Neural cell (in vitro differentiated cells): ENCODE measurements around the gene PTCD2. TPM values are rescaled to one million over a fixed set of nuclear protein-coding genes. Genes with fewer than 3 reads are reported as not detected.
A peak's percentile ranks its signal among the peaks of the same experiment; 100 is the strongest.

Source experiments
- H2AFZ ChIP-seq: fragments of 200-600, 300-800 bp; sonication (generic), shearing (Covaris generic); 2 replicates; pipeline ENCODE4 v1.6.0; 2014; ENCODE audit warnings: low read depth, mild to moderate bottlenecking, antibody characterized with exemption, low read length, moderate library complexity
- H3F3A ChIP-seq: fragments of 200-600 bp; shearing (Covaris generic); 2 replicates; pipeline ENCODE4 v1.6.1; 2016; ENCODE audit warnings: mild to moderate bottlenecking, moderate library complexity, mixed read lengths, antibody characterized with exemption, low read length; ENCODE audit not compliant: insufficient read depth, poor library complexity, severe bottlenecking
- H3K27ac ChIP-seq: fragments of 200-600, 300-800 bp; sonication (generic), shearing (Covaris generic); 2 replicates; pipeline ENCODE4 v1.5.1; 2014; ENCODE audit warnings: mild to moderate bottlenecking, low read length, moderate library complexity
- H3K27me3 ChIP-seq: fragments of 300-800, 200-600 bp; sonication (generic), shearing (Covaris generic); 2 replicates; pipeline ENCODE4 v1.6.0; 2014; ENCODE audit warnings: mild to moderate bottlenecking, low read depth, low read length, moderate library complexity; ENCODE audit not compliant: insufficient read depth
- H3K36me3 ChIP-seq: fragments of 300-800, 200-600 bp; sonication (generic), shearing (Covaris generic); 2 replicates; pipeline ENCODE4 v1.5.1; 2014; ENCODE audit warnings: mild to moderate bottlenecking, antibody characterized with exemption, low read length, moderate library complexity; ENCODE audit not compliant: insufficient read depth
- H3K4me2 ChIP-seq: fragments of 300-800, 200-600 bp; sonication (generic), shearing (Covaris generic); 2 replicates; pipeline ENCODE4 v1.6.0; 2014; ENCODE audit warnings: mild to moderate bottlenecking, low read length
- H3K4me3 ChIP-seq: fragments of 300-800, 200-600 bp; sonication (generic), shearing (Covaris generic); 2 replicates; pipeline ENCODE4 v1.5.1; 2014; ENCODE audit warnings: mild to moderate bottlenecking, low read length, moderate library complexity
- H3K79me2 ChIP-seq: fragments of 200-600 bp; shearing (Covaris generic); replicated peaks from 2 replicates; pipeline ENCODE4 v1.6.0; 2014; ENCODE audit warnings: mild to moderate bottlenecking, low read length, moderate library complexity; ENCODE audit not compliant: insufficient read depth
- H3K9ac ChIP-seq: fragments of 300-800, 200-600 bp; sonication (generic), shearing (Covaris generic); 2 replicates; pipeline ENCODE4 v1.6.1; 2016; ENCODE audit warnings: mild to moderate bottlenecking, low read length, mixed read lengths
- H3K9me2 ChIP-seq: fragments of 200-600 bp; shearing (Covaris generic); 2 replicates; pipeline ENCODE4 v1.6.1; 2016; ENCODE audit warnings: mild to moderate bottlenecking, low read length, mixed read lengths; ENCODE audit not compliant: insufficient read depth
- H3K9me3 ChIP-seq: fragments of 200-600, 300-800 bp; sonication (generic), shearing (Covaris generic); 2 replicates; pipeline ENCODE4 v1.6.1; 2016; ENCODE audit warnings: mild to moderate bottlenecking, mixed run types, low read length, moderate library complexity, mixed read lengths
- H4K20me1 ChIP-seq: fragments of 200-600 bp; shearing (Covaris generic); 2 replicates; pipeline ENCODE4 v1.6.1; 2016; ENCODE audit warnings: mild to moderate bottlenecking, mixed run types; ENCODE audit not compliant: insufficient read depth
- EP300 ChIP-seq: fragments of 450-650 bp; conservative IDR thresholded peaks from 2 replicates; pipeline ENCODE4 v1.6.1; 2014; ENCODE audit warnings: antibody characterized with exemption, mild to moderate bottlenecking, moderate library complexity; ENCODE audit not compliant: poor library complexity, severe bottlenecking
- EZH2 ChIP-seq: fragments of 200-600, 300-800 bp; shearing (Covaris generic), sonication (generic); IDR thresholded peaks from 2 replicates; pipeline ENCODE4 v1.6.1; 2014; ENCODE audit warnings: antibody characterized with exemption, low read length, borderline replicate concordance, mild to moderate bottlenecking; ENCODE audit not compliant: insufficient read depth, poor library complexity, severe bottlenecking
- MXI1 ChIP-seq: fragments of 450-650 bp; conservative IDR thresholded peaks from 2 replicates; pipeline ENCODE4 v1.6.1; 2014; ENCODE audit warnings: antibody characterized with exemption, mild to moderate bottlenecking; ENCODE audit not compliant: poor library complexity, severe bottlenecking
- POLR2AphosphoS5 ChIP-seq: IDR thresholded peaks from 2 replicates; pipeline ENCODE4 v1.6.1; 2012
- RAD21 ChIP-seq: fragments of 450-650 bp; conservative IDR thresholded peaks from 2 replicates; pipeline ENCODE4 v1.6.1; 2014; ENCODE audit warnings: antibody characterized with exemption, mild to moderate bottlenecking, moderate library complexity
- SMC3 ChIP-seq: fragments of 450-650 bp; conservative IDR thresholded peaks from 2 replicates; pipeline ENCODE4 v1.6.1; 2014; ENCODE audit warnings: antibody characterized with exemption, mild to moderate bottlenecking, moderate library complexity; ENCODE audit not compliant: poor library complexity
- TAF1 ChIP-seq: IDR thresholded peaks from 2 replicates; pipeline ENCODE4 v1.6.1; 2012; ENCODE audit warnings: low read depth
- polyA plus RNA-seq: library from polyadenylated mRNA; depleted of rRNA; stranded (reverse); fragments of >200 nt; gene quantifications from 2 replicates; pipeline ENCODE4 v1.2.3, GENCODE V29; 2014
- TF ChIP-seq, protein P1 (sequence below): fragments of 450-650 bp; IDR thresholded peaks from 2 replicates; pipeline ENCODE4 v1.5.1; 2014; ENCODE audit warnings: antibody characterized with exemption, mild to moderate bottlenecking, moderate library complexity; ENCODE audit not compliant: poor library complexity, severe bottlenecking
- TF ChIP-seq, protein P2 (sequence below): IDR thresholded peaks from 2 replicates; pipeline ENCODE4 v1.6.1; 2012; ENCODE audit warnings: borderline replicate concordance

The PTCD2 gene
- polyA plus RNA-seq, 1 donor from 2014 or later, result 4.4 TPM

DNA sequence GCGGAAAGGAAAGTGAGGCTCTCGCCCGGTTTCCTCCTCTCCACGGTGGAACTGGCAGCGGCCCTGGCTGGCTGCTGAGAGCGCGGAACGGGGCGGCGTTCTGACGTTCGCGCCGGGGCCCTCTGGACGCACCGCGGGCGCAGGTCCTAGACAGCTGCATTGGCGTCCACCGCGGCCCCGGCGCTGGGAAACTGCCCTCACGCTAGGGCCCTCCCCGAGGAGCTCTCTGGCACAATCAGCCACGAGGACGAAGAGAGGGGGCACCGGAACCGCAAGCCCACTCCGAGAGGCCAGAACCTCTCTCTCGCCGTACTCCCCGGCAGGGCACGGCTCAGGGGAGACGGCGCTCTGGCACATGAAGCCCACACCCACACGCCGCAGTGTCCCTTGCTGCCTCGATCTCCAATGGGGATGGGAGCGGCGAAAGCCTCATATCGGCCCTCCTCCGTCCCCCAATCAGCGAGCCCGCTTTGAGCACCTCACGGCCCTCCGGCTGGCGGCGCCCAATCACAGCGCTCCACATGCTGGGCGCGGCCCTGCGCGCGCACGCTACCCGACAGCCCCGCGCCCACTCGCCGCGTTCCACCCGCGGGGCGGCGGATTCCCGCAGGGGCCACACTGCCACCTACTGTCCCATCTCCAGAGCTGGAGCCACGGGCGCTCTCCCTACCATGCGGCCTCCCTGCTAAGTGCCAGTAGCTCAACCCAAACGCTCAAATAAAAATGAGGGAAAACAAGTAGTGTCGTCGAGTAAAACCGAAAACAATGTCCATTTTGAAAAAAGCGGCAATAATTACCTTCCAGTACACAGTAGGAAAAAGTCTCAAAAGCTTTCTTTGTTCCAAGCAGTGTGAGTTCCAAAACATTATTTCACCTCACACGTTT, 12.0 kb upstream of the PTCD2 start:
- H3K9me3 ChIP-seq, result no peaks in the 10 kb centered on the region
- no peaks in the 10 kb centered on the region for H4K20me1 ChIP-seq
- no peaks in the 10 kb centered on the region for H3K27me3 ChIP-seq
- H3K79me2 ChIP-seq, result peaks cover 6% of the 10 kb centered on the region
- peak overlapping the region; percentile 74 for H3K4me3 ChIP-seq
- no peaks in the 10 kb centered on the region for H3F3A ChIP-seq
- H2AFZ ChIP-seq, result peak overlapping the region; percentile 59
- peak overlapping the region; percentile 74 for H3K9ac ChIP-seq
- peak overlapping the region; percentile 27 for H3K4me2 ChIP-seq
- no peaks in the 10 kb centered on the region for H3K36me3 ChIP-seq
- peak overlapping the region; percentile 78 for H3K27ac ChIP-seq
- no peaks in the 10 kb centered on the region for H3K9me2 ChIP-seq
- TF ChIP-seq POLR2AphosphoS5 (peak; percentile 82), EP300 (peak; percentile 45), MXI1 (peak; percentile 86), TAF1 (no peak), RAD21 (peak; percentile 87), SMC3 (peak; percentile 84), EZH2 (no peak)
- TF ChIP-seq, protein P1, sequence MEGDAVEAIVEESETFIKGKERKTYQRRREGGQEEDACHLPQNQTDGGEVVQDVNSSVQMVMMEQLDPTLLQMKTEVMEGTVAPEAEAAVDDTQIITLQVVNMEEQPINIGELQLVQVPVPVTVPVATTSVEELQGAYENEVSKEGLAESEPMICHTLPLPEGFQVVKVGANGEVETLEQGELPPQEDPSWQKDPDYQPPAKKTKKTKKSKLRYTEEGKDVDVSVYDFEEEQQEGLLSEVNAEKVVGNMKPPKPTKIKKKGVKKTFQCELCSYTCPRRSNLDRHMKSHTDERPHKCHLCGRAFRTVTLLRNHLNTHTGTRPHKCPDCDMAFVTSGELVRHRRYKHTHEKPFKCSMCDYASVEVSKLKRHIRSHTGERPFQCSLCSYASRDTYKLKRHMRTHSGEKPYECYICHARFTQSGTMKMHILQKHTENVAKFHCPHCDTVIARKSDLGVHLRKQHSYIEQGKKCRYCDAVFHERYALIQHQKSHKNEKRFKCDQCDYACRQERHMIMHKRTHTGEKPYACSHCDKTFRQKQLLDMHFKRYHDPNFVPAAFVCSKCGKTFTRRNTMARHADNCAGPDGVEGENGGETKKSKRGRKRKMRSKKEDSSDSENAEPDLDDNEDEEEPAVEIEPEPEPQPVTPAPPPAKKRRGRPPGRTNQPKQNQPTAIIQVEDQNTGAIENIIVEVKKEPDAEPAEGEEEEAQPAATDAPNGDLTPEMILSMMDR, result peak; percentile 88
- TF ChIP-seq, protein P2, sequence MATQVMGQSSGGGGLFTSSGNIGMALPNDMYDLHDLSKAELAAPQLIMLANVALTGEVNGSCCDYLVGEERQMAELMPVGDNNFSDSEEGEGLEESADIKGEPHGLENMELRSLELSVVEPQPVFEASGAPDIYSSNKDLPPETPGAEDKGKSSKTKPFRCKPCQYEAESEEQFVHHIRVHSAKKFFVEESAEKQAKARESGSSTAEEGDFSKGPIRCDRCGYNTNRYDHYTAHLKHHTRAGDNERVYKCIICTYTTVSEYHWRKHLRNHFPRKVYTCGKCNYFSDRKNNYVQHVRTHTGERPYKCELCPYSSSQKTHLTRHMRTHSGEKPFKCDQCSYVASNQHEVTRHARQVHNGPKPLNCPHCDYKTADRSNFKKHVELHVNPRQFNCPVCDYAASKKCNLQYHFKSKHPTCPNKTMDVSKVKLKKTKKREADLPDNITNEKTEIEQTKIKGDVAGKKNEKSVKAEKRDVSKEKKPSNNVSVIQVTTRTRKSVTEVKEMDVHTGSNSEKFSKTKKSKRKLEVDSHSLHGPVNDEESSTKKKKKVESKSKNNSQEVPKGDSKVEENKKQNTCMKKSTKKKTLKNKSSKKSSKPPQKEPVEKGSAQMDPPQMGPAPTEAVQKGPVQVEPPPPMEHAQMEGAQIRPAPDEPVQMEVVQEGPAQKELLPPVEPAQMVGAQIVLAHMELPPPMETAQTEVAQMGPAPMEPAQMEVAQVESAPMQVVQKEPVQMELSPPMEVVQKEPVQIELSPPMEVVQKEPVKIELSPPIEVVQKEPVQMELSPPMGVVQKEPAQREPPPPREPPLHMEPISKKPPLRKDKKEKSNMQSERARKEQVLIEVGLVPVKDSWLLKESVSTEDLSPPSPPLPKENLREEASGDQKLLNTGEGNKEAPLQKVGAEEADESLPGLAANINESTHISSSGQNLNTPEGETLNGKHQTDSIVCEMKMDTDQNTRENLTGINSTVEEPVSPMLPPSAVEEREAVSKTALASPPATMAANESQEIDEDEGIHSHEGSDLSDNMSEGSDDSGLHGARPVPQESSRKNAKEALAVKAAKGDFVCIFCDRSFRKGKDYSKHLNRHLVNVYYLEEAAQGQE, result peak; percentile 63

DNA sequence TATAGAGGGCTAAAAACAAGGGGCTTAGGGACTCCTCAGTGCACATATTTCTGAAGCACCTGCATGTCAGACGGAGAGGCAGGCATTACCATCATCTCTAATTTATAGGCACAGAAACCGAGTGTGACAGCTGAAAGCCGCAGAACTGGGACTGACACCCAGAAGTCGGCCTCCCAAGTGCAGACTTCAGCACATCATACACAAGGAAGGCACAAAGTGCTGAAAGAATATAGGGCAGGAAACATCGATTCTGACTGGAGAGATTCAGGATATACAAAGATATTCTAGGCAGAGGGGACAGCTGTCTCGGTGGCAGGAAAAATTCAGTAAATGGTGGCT, 11.4 kb upstream of the PTCD2 start:
- Histone ChIP-seq H3K9me3 (no peaks in the 10 kb centered on the region), H3K36me3 (no peaks in the 10 kb centered on the region), H3K27me3 (no peaks in the 10 kb centered on the region), H3K79me2 (peaks cover 6% of the 10 kb centered on the region), H3F3A (no peaks in the 10 kb centered on the region), H3K27ac (peak overlapping the region; percentile 38), H2AFZ (no peak overlapping the region), H3K4me2 (no peak overlapping the region), H3K9me2 (no peaks in the 10 kb centered on the region), H4K20me1 (no peaks in the 10 kb centered on the region), H3K9ac (no peak overlapping the region), H3K4me3 (peak overlapping the region; percentile 74)
- TF ChIP-seq POLR2AphosphoS5, result no peak
- TF ChIP-seq EZH2, result no peak
- no peak for TF ChIP-seq SMC3
- TF ChIP-seq MXI1, result no peak
- TF ChIP-seq, protein P2, result no peak
- no peak for TF ChIP-seq RAD21
- TF ChIP-seq, protein P1, result no peak
- no peak for TF ChIP-seq EP300
